ENCODE data around the gene YES1. TPM values are rescaled to one million over a fixed set of nuclear protein-coding genes. Genes with fewer than 3 reads are reported as not detected.
A peak's percentile ranks its signal among the peaks of the same experiment; 100 is the strongest.

YES1 gene
- total RNA-seq, 2 donors from 2014 or later: 62.8 to 78.8 TPM

DNA sequence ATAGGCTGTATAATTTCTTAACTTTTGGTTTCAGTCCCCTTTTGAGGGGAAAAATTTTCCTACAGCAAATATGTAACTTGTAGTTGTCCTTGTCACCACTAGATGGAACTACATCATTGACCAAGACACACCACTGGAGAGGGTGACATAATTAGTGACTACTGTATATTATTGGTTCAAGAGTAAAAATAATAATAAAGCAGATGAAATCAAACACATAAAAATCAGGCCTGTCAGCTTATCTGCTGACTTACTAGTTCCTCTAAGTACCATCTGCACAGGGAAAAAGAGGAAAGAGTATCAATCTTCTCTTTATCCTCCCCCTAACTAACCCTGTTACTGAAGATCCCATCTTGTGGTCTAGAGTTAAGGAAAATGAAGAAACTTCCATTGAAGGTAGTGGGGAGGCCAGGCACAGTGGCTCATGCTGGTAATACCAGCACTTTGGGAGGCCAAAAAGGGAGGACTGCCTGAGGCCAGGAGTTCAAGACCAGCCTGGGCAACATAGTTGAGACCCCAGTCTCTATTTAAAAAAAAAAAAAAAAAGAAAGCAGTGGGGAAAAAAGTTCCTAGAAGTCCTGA, 70.0 kb downstream of the YES1 start:
- no peak overlapping the region for H3K4me3 ChIP-seq (ENCODE audit: low read length)
- H3K9me3 Mint-ChIP-seq: no peaks in the 10 kb centered on the region
- H3K4me3 Mint-ChIP-seq: no peak overlapping the region
- DNase-seq: no peak
- no peak overlapping the region for H3K9ac ChIP-seq (ENCODE audit: extremely low read depth, low read length, poor library complexity, severe bottlenecking)
- H3K27ac Mint-ChIP-seq: no peak overlapping the region
- TF ChIP-seq, protein P1, sequence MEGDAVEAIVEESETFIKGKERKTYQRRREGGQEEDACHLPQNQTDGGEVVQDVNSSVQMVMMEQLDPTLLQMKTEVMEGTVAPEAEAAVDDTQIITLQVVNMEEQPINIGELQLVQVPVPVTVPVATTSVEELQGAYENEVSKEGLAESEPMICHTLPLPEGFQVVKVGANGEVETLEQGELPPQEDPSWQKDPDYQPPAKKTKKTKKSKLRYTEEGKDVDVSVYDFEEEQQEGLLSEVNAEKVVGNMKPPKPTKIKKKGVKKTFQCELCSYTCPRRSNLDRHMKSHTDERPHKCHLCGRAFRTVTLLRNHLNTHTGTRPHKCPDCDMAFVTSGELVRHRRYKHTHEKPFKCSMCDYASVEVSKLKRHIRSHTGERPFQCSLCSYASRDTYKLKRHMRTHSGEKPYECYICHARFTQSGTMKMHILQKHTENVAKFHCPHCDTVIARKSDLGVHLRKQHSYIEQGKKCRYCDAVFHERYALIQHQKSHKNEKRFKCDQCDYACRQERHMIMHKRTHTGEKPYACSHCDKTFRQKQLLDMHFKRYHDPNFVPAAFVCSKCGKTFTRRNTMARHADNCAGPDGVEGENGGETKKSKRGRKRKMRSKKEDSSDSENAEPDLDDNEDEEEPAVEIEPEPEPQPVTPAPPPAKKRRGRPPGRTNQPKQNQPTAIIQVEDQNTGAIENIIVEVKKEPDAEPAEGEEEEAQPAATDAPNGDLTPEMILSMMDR (conservative IDR thresholded peaks at IDR 0.05): peak; percentile 82
- no peaks in the 10 kb centered on the region for H3K27me3 Mint-ChIP-seq (ENCODE audit: insufficient read depth)
- peaks cover 74% of the 10 kb centered on the region for H3K36me3 ChIP-seq (ENCODE audit: control insufficient read depth, insufficient read depth, low read length)
- H3K36me3 Mint-ChIP-seq (ENCODE audit: low read depth): peaks cover 39% of the 10 kb centered on the region
- H3K4me1 ChIP-seq (ENCODE audit: control insufficient read depth, insufficient read depth, low read length): no peaks in the 10 kb centered on the region
- no peaks in the 10 kb centered on the region for H3K4me1 Mint-ChIP-seq
- H3K27me3 ChIP-seq (ENCODE audit: control insufficient read depth, insufficient read depth, low read length, poor library complexity, severe bottlenecking): no peaks in the 10 kb centered on the region
- no peak overlapping the region for H3K27ac ChIP-seq (ENCODE audit: low read depth, low read length)
- H3K9me3 ChIP-seq (ENCODE audit: control insufficient read depth, low read length): no peaks in the 10 kb centered on the region

DNA sequence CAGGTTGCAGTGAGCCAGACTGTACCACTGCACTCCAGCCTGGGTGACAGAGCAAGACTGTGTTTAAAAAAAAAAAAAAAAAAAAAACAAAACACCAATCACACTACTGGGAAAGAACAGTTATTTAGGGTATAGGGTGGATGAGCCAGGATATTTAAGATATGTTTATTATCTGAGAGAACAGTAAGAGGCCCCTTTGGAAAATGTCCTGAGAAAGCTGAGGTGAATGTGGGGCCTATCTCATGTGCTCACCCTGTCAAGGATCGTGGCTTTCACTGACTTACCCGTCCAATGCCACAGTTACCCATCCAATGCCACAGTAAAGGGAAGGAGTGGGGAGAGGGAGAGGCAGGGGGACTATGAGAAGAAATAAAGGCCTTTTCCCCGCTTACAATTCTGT, 79.7 kb downstream of the YES1 start:
- Mint-ChIP-seq H3K4me3 (no peak overlapping the region), H3K36me3 (ENCODE audit: low read depth) (peaks cover 62% of the 10 kb centered on the region), H3K9me3 (no peaks in the 10 kb centered on the region), H3K4me1 (no peaks in the 10 kb centered on the region), H3K27ac (no peak overlapping the region), H3K27me3 (ENCODE audit: insufficient read depth) (no peaks in the 10 kb centered on the region)
- Histone ChIP-seq H3K4me3 (ENCODE audit: low read length) (no peak overlapping the region), H3K27ac (ENCODE audit: low read depth, low read length) (no peak overlapping the region), H3K9ac (ENCODE audit: extremely low read depth, low read length, poor library complexity, severe bottlenecking) (no peak overlapping the region), H3K27me3 (ENCODE audit: control insufficient read depth, insufficient read depth, low read length, poor library complexity, severe bottlenecking) (no peaks in the 10 kb centered on the region), H3K4me1 (ENCODE audit: control insufficient read depth, insufficient read depth, low read length) (no peaks in the 10 kb centered on the region), H3K36me3 (ENCODE audit: control insufficient read depth, insufficient read depth, low read length) (peaks cover 65% of the 10 kb centered on the region), H3K9me3 (ENCODE audit: control insufficient read depth, low read length) (no peaks in the 10 kb centered on the region)
- no peak for DNase-seq
- 96 to 100% methylated on average over 1 to 3 of the region's 3 CpGs for WGBS, 2 experiments (ENCODE audit: insufficient coverage in 1 of 2, insufficient read length in 1 of 2)
- TF ChIP-seq, protein P1 (conservative IDR thresholded peaks at IDR 0.05): no peak

DNA sequence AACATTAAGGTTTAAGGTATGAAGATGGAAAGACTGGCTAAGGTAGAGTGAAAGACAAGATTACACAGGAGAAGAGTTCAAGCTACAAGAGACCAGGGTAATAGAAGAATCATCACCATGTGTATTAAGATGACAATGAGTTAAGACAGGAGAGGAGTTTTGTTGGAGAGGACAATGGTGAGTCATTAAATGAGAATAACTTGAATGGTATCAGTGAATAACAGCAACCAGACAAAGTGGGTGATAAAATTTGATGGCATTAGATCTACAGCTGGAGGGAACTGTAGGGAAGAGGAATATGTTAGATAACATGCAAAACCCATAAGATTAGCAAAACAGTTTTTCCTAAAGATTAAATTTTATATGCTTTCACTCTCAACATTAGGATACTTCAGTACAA, 80.9 kb downstream of the YES1 start:
- Histone ChIP-seq H3K4me3 (ENCODE audit: low read length) (no peak overlapping the region), H3K4me1 (ENCODE audit: control insufficient read depth, insufficient read depth, low read length) (no peaks in the 10 kb centered on the region), H3K9ac (ENCODE audit: extremely low read depth, low read length, poor library complexity, severe bottlenecking) (no peak overlapping the region), H3K9me3 (ENCODE audit: control insufficient read depth, low read length) (no peaks in the 10 kb centered on the region), H3K27me3 (ENCODE audit: control insufficient read depth, insufficient read depth, low read length, poor library complexity, severe bottlenecking) (no peaks in the 10 kb centered on the region), H3K27ac (ENCODE audit: low read depth, low read length) (no peak overlapping the region), H3K36me3 (ENCODE audit: control insufficient read depth, insufficient read depth, low read length) (peaks cover 53% of the 10 kb centered on the region)
- Mint-ChIP-seq H3K4me3 (no peak overlapping the region), H3K27me3 (ENCODE audit: insufficient read depth) (no peaks in the 10 kb centered on the region), H3K27ac (no peak overlapping the region), H3K9me3 (no peaks in the 10 kb centered on the region), H3K36me3 (ENCODE audit: low read depth) (peaks cover 55% of the 10 kb centered on the region), H3K4me1 (no peaks in the 10 kb centered on the region)
- TF ChIP-seq, protein P1 (conservative IDR thresholded peaks at IDR 0.05): no peak
- no peak for DNase-seq

Measured in endodermal cell (in vitro differentiated cells).